ENCODE data around the gene UCP1.

DNA sequence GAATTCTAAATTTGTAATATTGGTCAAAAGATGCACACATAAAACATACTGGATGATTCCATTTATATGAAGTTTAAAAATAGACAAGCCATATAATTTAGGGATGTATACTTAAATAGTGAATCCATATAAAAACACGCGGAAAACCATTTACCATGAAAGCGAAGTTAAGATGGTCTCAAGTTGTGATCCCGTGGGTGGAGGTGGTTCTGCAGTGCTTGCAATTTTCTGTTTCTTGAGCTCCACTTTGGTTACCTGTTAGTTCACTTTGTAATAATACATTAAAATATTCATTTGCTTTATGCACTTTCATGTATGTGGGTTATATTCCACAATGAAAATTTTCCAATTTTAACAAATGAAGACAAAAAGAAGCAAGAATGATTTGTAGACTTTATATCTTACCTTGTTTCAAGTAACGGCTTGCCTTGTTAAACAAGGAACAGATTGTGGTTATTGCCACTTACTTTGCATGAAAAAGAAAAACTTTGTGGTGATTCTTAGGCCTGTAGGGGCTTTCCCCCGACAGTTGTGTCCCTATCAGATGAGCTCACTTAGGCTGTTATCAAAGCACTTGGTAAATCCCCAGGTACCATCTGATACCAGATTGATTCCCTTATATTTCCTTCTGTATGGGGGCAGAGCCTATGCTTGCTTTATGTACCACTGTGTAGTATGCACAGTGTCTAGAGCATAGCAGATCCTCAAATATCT, 12.2 kb downstream of the UCP1 start:
- TF ChIP-seq, protein P1, sequence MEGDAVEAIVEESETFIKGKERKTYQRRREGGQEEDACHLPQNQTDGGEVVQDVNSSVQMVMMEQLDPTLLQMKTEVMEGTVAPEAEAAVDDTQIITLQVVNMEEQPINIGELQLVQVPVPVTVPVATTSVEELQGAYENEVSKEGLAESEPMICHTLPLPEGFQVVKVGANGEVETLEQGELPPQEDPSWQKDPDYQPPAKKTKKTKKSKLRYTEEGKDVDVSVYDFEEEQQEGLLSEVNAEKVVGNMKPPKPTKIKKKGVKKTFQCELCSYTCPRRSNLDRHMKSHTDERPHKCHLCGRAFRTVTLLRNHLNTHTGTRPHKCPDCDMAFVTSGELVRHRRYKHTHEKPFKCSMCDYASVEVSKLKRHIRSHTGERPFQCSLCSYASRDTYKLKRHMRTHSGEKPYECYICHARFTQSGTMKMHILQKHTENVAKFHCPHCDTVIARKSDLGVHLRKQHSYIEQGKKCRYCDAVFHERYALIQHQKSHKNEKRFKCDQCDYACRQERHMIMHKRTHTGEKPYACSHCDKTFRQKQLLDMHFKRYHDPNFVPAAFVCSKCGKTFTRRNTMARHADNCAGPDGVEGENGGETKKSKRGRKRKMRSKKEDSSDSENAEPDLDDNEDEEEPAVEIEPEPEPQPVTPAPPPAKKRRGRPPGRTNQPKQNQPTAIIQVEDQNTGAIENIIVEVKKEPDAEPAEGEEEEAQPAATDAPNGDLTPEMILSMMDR (IDR thresholded peaks at IDR 0.05), result no peak
- TF ChIP-seq POLR2A (IDR thresholded peaks at IDR 0.05), result no peak

Measured in lower leg skin (tissue), 3 donors.